ENCODE measurements around the gene DONSON.

DONSON gene

DNA sequence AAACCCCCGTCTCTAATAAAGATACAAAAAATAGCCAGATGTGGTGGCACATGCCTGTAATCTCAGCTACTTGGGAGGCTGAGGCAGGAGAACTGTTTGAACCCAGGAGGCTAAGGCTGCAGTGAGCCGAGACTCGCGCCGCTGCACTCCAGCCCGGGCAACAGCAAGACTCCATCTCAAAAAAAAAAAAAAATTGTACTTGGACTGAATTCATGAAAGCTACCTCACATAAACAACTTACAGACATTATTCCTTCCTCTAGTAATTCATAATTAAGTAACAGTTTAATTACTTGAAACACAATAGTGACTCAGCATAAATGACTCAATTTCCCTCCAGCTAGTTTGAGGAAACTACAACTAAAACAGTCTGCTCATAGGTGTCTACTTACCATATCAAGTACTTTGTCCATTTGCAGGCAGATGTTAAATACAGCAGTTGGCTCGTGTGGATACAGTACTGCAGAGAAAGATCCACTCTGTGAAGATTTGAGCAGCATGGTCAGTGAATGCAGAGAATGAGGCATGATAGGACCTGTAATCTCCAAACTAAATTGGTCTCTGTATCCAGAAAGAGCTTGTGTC lies 9.4 kb downstream of the DONSON start (continued):
- peak; percentile 51; the same call in 1 of the 2 replicates for TF ChIP-seq ZBTB17 (tag by site-specific recombination; IDR thresholded peaks at IDR 0.05)
- TF ChIP-seq ZNF239 (tag by site-specific recombination; IDR thresholded peaks at IDR 0.05), result no peak
- no peak for TF ChIP-seq ZNF776 (tag by site-specific recombination; IDR thresholded peaks at IDR 0.05; ENCODE audit: borderline replicate concordance)
- TF ChIP-seq, protein P1, sequence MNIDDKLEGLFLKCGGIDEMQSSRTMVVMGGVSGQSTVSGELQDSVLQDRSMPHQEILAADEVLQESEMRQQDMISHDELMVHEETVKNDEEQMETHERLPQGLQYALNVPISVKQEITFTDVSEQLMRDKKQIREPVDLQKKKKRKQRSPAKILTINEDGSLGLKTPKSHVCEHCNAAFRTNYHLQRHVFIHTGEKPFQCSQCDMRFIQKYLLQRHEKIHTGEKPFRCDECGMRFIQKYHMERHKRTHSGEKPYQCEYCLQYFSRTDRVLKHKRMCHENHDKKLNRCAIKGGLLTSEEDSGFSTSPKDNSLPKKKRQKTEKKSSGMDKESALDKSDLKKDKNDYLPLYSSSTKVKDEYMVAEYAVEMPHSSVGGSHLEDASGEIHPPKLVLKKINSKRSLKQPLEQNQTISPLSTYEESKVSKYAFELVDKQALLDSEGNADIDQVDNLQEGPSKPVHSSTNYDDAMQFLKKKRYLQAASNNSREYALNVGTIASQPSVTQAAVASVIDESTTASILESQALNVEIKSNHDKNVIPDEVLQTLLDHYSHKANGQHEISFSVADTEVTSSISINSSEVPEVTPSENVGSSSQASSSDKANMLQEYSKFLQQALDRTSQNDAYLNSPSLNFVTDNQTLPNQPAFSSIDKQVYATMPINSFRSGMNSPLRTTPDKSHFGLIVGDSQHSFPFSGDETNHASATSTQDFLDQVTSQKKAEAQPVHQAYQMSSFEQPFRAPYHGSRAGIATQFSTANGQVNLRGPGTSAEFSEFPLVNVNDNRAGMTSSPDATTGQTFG (tag by site-specific recombination; IDR thresholded peaks at IDR 0.05; ENCODE audit: borderline replicate concordance), result no peak
- TF ChIP-seq ZNF785 (tag by site-specific recombination; IDR thresholded peaks at IDR 0.05), result no peak
- TF ChIP-seq ZFHX2 (tag by site-specific recombination; conservative IDR thresholded peaks at IDR 0.05), result no peak
- TF ChIP-seq OSR2 (tag by site-specific recombination; IDR thresholded peaks at IDR 0.05), result 0 out of 2 replicates have a peak, but pooled peaks have one; percentile 30
- no peak for TF ChIP-seq SP7 (tag by site-specific recombination; IDR thresholded peaks at IDR 0.05)
- no peak for TF ChIP-seq ZNF510 (tag by site-specific recombination; IDR thresholded peaks at IDR 0.05; ENCODE audit: insufficient replicate concordance)
- TF ChIP-seq SALL2 (tag by site-specific recombination; IDR thresholded peaks at IDR 0.05; ENCODE audit: borderline replicate concordance), result no peak
- TF ChIP-seq, protein P2, sequence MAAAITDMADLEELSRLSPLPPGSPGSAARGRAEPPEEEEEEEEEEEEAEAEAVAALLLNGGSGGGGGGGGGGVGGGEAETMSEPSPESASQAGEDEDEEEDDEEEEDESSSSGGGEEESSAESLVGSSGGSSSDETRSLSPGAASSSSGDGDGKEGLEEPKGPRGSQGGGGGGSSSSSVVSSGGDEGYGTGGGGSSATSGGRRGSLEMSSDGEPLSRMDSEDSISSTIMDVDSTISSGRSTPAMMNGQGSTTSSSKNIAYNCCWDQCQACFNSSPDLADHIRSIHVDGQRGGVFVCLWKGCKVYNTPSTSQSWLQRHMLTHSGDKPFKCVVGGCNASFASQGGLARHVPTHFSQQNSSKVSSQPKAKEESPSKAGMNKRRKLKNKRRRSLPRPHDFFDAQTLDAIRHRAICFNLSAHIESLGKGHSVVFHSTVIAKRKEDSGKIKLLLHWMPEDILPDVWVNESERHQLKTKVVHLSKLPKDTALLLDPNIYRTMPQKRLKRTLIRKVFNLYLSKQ (tag by site-specific recombination; IDR thresholded peaks at IDR 0.05; ENCODE audit: borderline replicate concordance), result no peak
- TF ChIP-seq ZEB2 (tag by site-specific recombination; IDR thresholded peaks at IDR 0.05), result 0 out of 2 replicates have a peak, but pooled peaks have one; percentile 38
- TF ChIP-seq ZNF112 (tag by site-specific recombination; IDR thresholded peaks at IDR 0.05), result no peak
- TF ChIP-seq ZNF2 (tag by site-specific recombination; IDR thresholded peaks at IDR 0.05), result peak; percentile 54; the same call in 1 of the 2 replicates
- 0 out of 2 replicates have a peak, but pooled peaks have one; percentile 13 for TF ChIP-seq KLF9 (tag by site-specific recombination; IDR thresholded peaks at IDR 0.05; ENCODE audit: low read depth)
- TF ChIP-seq ZBTB8A (tag by site-specific recombination; IDR thresholded peaks at IDR 0.05), result no peak
- TF ChIP-seq, protein P3, sequence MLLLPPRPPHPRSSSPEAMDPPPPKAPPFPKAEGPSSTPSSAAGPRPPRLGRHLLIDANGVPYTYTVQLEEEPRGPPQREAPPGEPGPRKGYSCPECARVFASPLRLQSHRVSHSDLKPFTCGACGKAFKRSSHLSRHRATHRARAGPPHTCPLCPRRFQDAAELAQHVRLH (tag by site-specific recombination; IDR thresholded peaks at IDR 0.05), result no peak
- no peak for TF ChIP-seq ZNF391 (tag by site-specific recombination; IDR thresholded peaks at IDR 0.05; ENCODE audit: borderline replicate concordance, low read depth)
- no peak for TF ChIP-seq TCF7L2 (IDR thresholded peaks at IDR 0.05; ENCODE audit: borderline replicate concordance, low read depth, low read length)
- peak; percentile 73; the same call in 1 of the 2 replicates for TF ChIP-seq ZNF600 (tag by site-specific recombination; IDR thresholded peaks at IDR 0.05)
- TF ChIP-seq ZNF624 (tag by site-specific recombination; IDR thresholded peaks at IDR 0.05), result no peak
- TF ChIP-seq ZNF184 (tag by site-specific recombination; IDR thresholded peaks at IDR 0.05), result 0 out of 2 replicates have a peak, but pooled peaks have one; percentile 37
- no peak for TF ChIP-seq ZNF341 (tag by site-specific recombination; IDR thresholded peaks at IDR 0.05; ENCODE audit: low read depth)
- TF ChIP-seq ZNF560 (tag by site-specific recombination; IDR thresholded peaks at IDR 0.05; ENCODE audit: borderline replicate concordance), result no peak

DNA sequence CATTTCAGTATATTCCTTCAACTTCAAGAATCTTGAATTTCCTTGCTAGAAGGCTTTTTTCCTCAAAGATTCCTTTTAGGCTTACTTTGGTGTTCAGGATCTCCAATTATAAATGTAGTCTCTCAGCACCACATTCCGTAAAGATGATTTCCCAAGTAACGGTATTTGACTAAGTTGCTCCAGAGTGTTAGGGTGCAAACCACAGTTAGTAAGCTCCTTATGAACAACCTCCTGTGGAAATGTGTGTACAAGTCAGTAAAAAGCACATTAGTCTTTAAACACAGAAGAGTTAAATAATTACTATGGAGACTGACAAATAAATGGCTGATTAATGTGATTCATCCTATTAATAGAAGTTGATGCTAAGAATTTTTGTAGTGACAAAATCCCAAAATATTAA lies 10.3 kb downstream of the DONSON start:
- peaks cover 88 to 89% of the 10 kb centered on the region in 2 experiments for H3K36me3 ChIP-seq (ENCODE audit: control insufficient read depth in 2 of 2, insufficient read depth in 1 of 2, low read length in 2 of 2)
- CTCF ChIA-PET, result interaction anchor here (2.0 kb wide), 1 partner anchor 28 kb away, joined by 8 read pairs; no protein-coding TSS in a partner anchor
- no peaks in the 10 kb centered on the region for H3K9me3 ChIP-seq (ENCODE audit: control insufficient read depth, insufficient read depth, low read depth, low read length)
- no peak overlapping the region for H3K27ac ChIP-seq (ENCODE audit: extremely low read depth, low read depth, low read length)
- POLR2A ChIA-PET, result no interaction called here
- TF ChIP-seq ZNF658 (tag by site-specific recombination; IDR thresholded peaks at IDR 0.05) (no peak), PRDM1 (tag by site-specific recombination; IDR thresholded peaks at IDR 0.05) (no peak), ZBTB20 (tag by site-specific recombination; IDR thresholded peaks at IDR 0.05) (no peak)
- TF ChIP-seq, protein P4, sequence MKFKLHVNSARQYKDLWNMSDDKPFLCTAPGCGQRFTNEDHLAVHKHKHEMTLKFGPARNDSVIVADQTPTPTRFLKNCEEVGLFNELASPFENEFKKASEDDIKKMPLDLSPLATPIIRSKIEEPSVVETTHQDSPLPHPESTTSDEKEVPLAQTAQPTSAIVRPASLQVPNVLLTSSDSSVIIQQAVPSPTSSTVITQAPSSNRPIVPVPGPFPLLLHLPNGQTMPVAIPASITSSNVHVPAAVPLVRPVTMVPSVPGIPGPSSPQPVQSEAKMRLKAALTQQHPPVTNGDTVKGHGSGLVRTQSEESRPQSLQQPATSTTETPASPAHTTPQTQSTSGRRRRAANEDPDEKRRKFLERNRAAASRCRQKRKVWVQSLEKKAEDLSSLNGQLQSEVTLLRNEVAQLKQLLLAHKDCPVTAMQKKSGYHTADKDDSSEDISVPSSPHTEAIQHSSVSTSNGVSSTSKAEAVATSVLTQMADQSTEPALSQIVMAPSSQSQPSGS (tag by site-specific recombination; IDR thresholded peaks at IDR 0.05; ENCODE audit: low read depth), result no peak
- no peaks in the 10 kb centered on the region for H3K4me1 ChIP-seq (ENCODE audit: control insufficient read depth, insufficient read depth, low read length)
- no peak overlapping the region for H3K4me3 ChIP-seq (ENCODE audit: low read depth, low read length)

Data from HEK293 (cell line).